ENCODE measurements around the gene LRRC4C.
"Not testable (repeated sequence)": the region's sequence is repeated elsewhere in the genome, so short reads cannot be mapped to it uniquely, and the experiment has no call there.

LRRC4C gene

DNA sequence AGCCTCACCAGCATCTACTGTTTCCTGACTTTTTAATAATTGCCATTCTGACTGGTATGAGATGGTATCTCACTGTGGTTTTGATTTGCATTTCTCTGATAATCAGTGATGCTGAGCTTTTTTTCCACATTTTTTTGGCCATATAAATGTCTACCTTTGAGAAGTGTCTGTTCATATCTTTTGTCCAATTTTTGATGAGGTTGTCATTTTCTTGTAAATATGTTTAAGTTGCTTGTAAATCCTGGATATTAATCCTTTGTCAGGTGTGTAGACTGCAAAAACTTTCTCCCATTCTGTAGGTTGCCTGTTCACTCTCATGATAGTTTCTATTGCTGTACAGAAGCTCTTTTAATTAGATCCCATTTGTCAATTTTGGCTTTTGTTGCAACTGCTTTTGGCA lies 439.8 kb downstream of the LRRC4C start:
- DNase-seq (ENCODE audit: low read depth): not testable (repeated sequence)

DNA sequence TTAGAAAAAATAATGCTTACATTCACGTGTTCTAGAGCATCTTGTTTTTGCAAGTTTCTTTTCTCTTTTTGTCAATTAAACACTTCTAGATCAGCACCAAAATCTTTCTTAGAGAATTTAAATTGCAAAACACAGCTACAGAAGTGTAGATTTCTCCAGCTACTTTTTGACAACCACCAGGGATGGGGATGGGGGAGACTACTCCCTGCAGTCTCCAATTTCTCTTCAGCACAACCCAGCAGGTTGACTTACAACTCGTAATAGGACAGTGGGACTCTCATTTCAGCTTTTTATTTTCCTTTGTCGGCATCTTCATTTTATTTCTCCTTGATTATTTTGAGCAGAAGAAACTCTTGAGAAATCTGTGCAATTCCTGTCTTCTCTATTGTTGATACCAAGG lies 441.2 kb downstream of the LRRC4C start:
- DNase-seq (ENCODE audit: low read depth): no peak

DNA sequence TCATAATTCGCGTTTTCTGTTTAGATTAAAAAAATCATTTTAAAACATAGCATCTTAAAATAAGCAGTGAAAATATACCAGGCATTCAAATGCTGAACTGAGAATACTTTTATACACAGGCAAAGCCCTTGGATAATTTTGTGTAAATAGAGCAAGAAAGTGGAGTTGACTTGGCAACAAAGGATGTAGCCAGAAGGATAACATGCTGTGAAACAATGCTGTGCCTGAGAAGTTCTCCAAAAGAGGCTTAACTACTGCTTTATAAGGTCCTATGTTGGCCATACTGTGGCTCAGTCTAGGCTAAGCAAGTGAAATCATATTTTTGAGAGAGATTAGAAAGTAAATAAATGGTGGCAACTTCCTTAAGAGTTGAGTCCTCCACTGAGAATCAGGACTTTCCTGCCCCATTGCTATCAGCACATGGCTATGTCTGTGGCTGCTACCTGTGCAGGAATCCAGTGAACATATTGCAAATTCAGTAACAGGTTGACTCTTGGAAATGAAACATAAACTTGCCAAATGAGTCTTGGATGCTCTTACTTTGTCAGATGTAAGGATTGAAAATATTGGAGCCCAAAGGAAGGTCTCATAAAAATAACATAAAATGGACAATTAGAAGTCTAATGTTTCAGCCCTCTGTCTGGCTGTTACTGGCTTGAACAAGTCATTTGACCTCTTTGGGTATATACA lies 448.9 kb downstream of the LRRC4C start:
- no peak for DNase-seq (ENCODE audit: low read depth)

DNA sequence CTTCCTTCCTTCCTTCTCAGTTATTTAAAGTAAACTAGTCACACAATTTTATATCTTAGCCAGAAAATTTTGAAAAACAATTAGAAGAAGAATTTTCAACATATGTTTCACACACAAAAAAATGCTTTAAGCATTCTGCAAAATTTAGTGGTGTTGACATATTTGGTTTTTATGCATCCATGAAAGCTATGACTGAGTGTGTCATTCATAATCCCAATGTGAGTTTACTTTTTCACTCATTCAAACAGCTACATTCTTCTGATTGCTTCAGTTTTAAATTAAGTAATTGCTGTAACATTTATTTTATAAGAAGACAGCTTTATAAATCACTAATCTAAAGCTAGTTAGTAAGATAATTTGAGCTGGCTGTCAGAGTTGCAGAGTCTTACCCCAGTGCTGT lies 453.5 kb downstream of the LRRC4C start:
- no peak for DNase-seq (ENCODE audit: low read depth)

DNA sequence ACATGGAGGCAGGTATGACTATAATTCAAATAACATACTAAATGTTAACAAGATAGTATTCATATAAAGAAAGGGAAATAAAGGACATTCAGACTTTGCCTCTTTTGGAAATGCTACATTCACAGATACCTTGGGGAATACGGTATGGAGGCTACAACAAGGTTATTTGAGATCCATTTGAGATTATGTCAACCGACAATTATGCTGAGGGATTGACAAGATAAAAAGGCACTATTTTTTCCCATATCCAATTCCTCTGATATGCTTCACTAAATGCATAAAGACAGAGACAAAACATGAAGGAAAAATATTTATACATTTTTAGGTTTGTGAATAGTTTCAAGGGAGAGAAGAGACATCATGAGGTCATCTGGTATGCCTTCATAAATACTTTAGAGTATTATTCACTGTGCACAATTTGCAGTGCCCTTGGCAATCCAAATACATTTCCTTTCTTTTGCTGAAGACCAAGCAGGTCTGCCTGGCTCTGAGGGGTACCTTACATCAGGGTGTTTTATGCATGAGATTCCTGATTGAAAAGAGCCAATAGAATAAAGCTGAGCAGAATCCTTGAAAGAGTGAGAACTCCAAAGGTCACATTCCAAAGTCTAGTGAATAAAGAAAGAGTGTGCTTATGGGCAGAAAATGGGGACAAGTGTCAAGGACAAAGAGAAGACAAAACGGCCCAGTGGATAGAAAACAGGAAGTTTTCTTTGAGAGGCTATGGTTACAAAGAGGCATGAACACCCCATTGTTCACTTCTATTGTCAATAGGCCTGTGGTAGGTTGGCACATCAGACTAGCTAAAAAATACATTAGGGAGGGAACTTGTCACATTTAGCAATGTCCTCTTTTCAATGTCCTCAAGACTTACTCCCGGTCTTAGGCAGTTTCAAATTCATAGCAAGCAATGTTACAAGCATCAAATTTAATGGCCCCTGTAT lies 455.8 kb downstream of the LRRC4C start:
- no peak for DNase-seq (ENCODE audit: low read depth)

DNA sequence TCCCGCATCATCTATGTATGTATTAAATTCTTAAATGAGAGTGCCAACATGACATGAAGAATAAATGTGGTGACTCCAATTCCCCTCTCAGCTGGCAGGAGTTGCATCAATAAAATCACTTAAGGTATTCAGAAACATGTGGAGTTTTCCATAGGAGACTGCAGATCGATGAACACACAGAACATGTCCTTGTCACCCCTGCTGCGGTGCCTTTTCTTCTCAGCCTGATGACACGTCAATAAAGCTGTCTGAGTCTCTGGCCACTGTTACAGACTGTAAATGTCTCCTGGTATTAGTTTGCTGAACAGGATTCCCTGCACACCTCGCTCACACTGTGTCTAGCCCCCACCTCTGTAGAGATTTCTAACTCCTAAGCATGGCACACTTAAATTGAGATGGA lies 460.5 kb downstream of the LRRC4C start:
- DNase-seq (ENCODE audit: low read depth): no peak

- no peak for DNase-seq (ENCODE audit: low read depth)
These were observed 471.5 kb downstream of the LRRC4C start for GRCh38 chr11:40987776-40988435.

GRCh38 chr11:40986320-40986719 lies 473.1 kb downstream of the LRRC4C start:
- no peak for DNase-seq (ENCODE audit: low read depth)

DNA sequence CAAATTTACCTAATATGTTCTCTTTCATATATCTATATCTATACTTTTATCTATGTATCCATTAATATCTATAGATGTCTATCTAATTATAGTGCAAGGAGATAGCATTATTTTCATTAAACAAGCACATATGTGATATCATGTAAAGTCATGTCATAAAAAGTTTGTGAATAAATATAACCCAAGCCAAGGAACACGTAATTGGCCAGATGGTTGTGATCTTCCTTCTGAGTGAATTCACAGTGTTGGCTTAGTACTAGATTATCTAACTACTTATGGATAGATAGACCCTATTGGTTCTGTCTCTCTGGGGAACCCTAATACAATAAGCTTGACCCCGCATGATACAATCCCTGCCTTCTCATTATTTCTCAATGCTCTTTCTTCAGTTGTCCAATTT lies 484.4 kb downstream of the LRRC4C start:
- DNase-seq (ENCODE audit: low read depth): no peak

GRCh38 chr11:40974186-40974795 lies 485.2 kb downstream of the LRRC4C start:
- no peak for DNase-seq (ENCODE audit: low read depth)

- DNase-seq (ENCODE audit: low read depth): no peak
These were observed 500.7 kb downstream of the LRRC4C start for GRCh38 chr11:40958707-40959106.

DNA sequence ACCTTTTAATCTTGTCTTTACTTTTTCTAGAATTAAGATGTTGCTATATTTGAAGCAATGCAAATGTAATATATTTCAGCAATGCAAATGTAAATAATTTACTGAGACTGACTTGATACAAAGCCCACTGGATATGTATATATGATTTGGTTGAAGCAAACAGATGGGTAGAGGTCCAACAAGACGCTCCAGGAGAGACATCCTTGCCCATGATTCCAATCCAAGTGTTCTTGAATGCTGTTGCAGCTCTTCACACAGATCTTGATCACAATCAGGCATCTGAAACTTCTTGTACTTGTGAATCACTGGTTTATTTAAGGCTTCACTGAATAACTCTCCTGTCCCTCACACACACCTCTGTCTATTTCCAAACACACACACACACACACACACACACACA lies 507.0 kb downstream of the LRRC4C start:
- no peak for DNase-seq (ENCODE audit: low read depth)

DNA sequence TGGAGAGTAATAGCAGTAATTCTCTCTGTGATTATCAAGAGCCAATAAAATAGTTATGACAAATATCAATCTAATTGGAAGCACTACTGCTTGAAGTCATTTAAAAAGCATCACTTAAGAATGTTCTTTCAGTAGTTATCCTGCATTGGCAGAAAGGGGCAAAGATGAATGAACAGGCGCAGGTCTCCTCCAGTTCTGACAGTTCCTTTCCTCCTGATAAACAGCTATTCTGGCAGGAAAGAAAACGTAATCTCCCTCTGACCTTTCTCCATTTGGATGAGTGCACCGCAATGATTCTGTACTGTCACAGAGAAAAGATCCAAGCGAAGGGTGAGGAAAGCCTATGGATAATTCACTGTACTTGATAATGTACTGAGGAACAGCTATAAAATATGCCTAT lies 521.5 kb downstream of the LRRC4C start:
- DNase-seq (ENCODE audit: low read depth): no peak

DNA sequence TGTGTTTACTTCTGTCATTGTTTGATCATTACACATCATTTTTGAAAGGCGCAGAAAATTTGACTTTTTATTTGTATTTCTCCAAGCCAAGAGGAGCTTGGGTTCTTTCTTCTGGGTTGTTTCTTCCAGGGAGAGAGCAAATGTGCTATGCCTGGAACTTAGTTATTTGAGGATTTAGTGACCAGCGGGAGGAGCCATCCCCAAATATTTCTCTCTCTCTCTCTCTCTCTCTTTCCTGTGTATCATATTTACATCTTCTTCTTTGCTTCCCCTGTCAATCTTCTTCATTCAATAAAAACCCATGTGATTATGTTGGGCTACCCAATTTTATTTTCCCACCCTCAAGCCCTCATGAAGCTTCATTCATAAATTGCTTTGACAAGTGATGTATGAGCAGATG lies 534.5 kb downstream of the LRRC4C start:
- DNase-seq (ENCODE audit: low read depth): no peak

GRCh38 chr11:40921246-40921645 lies 538.2 kb downstream of the LRRC4C start:
- no peak for DNase-seq (ENCODE audit: low read depth)

DNA sequence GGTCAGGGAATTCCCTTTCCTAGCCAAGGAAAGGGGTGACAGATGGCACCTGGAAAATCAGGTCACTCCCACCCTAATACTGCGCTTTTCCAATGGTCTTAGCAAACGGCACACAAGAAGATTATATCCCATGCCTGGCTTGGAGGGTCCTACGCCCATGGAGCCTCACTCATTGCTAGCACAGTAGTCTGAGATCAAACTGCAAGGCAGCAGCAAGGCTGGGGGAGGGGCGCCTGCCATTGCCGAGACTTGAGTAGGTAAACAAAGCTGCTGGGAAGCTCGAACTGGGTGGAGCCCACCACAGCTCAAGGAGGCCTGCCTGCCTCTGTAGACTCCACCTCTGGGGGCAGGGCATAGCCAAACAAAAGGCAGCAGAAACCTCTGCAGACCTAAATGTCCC lies 548.7 kb downstream of the LRRC4C start:
- not testable (repeated sequence) for DNase-seq (ENCODE audit: low read depth)

DNA sequence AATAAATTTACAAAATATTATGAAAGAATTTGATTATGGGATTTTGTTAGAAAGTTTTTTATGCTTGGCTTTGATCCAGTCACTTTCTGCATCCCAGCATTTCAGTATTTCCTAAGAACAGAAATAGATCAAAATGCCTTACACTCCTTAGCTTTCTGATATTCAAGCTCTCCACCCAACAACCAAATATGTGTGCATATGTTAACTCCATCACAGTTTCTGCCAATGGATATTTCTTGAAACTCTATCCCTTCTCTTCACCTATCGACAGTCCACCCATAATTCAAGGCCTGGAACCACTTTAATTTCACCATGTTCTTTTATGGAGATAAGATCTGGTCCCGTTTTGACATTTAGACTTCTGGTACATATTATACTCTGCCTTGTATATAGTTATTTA lies 565.0 kb downstream of the LRRC4C start:
- no peak for DNase-seq (ENCODE audit: low read depth)

DNA sequence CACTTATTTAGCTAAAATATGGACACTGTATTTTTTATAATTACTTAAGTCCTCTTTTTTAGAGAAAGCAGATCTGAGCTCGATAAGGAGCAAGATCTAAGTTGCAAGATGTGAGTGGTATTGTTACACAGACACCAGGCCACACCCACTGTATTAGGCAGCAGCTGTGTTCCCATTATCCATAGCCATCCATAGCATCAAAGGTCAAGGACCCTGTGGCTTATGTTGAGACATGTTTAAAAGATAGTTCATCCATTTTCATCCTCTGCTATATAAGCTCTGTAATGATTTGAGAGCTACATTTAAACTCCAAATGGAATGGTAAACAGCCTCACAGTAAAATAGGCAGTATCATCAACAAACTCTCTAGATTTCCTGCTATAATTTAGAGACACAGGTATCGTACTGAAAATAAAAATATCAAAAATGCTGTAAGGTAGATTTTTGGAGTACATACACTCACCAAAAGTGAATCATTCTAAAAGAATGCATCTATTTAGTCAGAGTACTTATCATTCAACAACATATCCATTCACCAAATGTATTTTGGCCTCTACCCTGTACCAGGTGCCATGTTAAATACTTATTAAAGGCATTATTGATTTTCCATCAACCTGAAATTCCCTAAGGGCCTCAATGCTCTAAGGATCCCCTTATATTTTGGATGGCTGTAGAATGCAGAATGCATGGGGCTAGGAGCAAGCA lies 574.0 kb downstream of the LRRC4C start:
- DNase-seq (ENCODE audit: low read depth): no peak

GRCh38 chr11:40882301-40882700 lies 577.2 kb downstream of the LRRC4C start:
- DNase-seq (ENCODE audit: low read depth): no peak

- DNase-seq (ENCODE audit: low read depth): no peak
These were observed 579.5 kb downstream of the LRRC4C start for GRCh38 chr11:40879911-40880310.

DNA sequence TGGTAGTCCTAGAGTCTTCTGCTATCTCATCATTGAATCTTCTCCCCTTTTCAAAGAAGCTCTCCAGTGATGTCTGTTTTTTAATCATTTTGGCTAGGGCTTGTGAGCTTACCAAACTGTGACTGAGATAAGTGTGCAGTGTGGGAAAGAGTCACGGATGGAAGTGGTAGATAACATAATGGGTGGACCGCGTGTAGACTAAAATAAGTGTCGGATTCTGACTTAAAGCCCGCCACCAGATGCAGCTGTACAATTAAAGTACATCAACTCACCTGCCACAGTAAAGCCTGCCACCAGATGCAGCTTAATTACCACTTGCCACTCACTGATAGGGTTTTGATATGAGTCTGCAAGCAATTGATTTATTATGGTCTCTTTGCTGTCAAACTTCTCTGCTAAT lies 581.5 kb downstream of the LRRC4C start:
- DNase-seq (ENCODE audit: low read depth): no peak

DNA sequence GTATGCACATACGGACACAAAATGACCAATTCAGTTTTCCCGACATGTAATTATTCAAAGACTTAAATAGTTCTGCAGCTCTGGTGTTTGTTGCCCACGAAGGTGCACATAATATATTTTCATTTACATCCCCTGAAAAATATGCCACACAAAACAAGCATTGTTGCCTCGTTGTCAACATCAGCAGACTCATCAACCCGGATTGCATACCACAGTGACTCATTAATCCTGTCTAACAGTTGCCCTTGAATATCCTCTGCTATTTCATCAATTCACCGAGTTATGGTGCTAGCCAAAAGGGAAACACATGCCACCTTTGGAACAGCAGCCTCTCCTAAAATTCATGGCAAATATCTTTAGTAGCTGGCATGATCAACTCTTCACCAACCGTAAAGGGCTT lies 582.2 kb downstream of the LRRC4C start:
- no peak for DNase-seq (ENCODE audit: low read depth)

All from non-pigmented ciliary epithelial cell (primary cell).